Measurements from ENCODE around the gene MGAT4A. TPM values are rescaled to one million over a fixed set of nuclear protein-coding genes. Genes with fewer than 3 reads are reported as not detected.

MGAT4A gene
- total and polyA plus RNA-seq, 7 donors = 9.5 to 28.2 (median 21.6) TPM

DNA sequence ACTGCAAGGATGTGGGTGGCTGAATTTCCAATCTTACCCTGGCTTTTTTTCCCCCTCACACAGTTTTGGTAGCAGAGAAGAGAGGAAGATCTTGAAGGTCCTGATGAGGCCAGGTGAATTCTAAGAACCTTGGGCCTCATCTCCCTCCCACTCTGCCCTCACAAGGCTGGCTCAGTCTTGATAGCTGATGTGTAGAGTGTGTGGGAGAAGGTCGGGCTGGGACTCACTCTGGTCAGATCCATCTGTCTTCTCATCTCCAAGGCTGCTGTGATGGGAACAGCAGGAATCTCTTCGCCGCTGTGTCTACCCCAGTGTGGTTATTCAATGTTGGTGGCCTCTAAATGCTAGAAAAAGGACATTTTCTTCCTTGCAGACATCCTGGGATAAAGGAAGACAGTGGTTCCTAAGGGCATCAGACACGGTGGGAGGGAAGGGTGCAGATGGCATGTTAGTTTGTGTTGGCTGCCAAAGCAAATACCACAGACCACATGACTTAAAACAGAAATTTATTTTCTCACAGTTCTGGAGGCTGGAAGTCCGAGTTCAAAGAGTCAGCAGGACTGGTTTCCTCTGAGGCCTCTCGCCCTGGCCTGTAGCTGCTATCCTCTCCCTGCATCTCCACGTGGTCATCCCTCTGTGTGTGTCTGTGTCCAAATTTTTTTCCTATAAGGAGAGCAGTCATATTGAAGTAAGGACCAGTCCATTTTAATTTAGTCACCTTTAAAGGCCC lies 37.6 kb upstream of the MGAT4A start:
- Histone ChIP-seq H3K4me1 (peaks cover 0 to 10% (median 5%) of the 10 kb centered on the region in 4 donors), H3K27me3 (no peaks in the 10 kb centered on the region), H3K9me3 (no peaks in the 10 kb centered on the region), H3K36me3 (no peaks in the 10 kb centered on the region), H3K4me3 (no peak overlapping the region), H3K27ac (no peak overlapping the region)
- no peak for DNase-seq
- TF ChIP-seq POLR2A (IDR thresholded peaks at IDR 0.05) (no peak), POLR2AphosphoS5 (IDR thresholded peaks at IDR 0.05) (no peak), EP300 (IDR thresholded peaks at IDR 0.05) (no peak), CTCF (IDR thresholded peaks at IDR 0.05) (no peak)
- intact Hi-C loops (cut with DNase I) = no loop called here
- WGBS, 2 donors = 47 to 51% methylated on average over 7 of the region's 7 CpGs

DNA sequence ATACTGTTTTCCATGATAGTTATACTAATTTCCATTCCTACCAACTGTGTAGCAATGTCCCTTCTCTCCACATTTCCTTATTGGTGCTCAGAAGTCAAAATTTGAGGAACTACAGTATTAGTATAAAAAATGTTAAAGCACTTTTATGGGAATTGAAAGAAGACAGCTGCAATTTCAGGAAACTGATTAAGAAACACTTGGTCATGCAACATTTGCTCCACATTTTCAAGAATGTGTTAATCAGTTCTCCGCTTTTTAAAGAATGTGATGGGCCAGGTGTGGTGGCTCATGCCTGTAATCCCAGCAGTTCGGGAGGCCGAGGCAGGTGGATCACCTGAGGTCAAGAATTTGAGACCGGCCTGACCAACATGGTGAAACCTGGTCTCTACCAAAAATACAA lies 33.6 kb upstream of the MGAT4A start:
- no peak overlapping the region for H3K4me3 ChIP-seq
- intact Hi-C loops (cut with DNase I) = no loop called here
- H3K9me3 ChIP-seq = no peaks in the 10 kb centered on the region
- H3K4me1 ChIP-seq = peaks cover 0 to 4% (median 0%) of the 10 kb centered on the region in 4 donors
- H3K27ac ChIP-seq = peak overlapping the region in 1 of 4 donors; percentile 10
- WGBS, 2 donors = 75 to 93% methylated on average over 4 of the region's 4 CpGs
- no peaks in the 10 kb centered on the region for H3K36me3 ChIP-seq
- no peak for TF ChIP-seq EP300 (IDR thresholded peaks at IDR 0.05)
- TF ChIP-seq POLR2A (IDR thresholded peaks at IDR 0.05) = no peak
- no peak for TF ChIP-seq CTCF (IDR thresholded peaks at IDR 0.05)
- TF ChIP-seq POLR2AphosphoS5 (IDR thresholded peaks at IDR 0.05) = no peak
- no peaks in the 10 kb centered on the region for H3K27me3 ChIP-seq
- DNase-seq = no peak

- no peak overlapping the region for H3K27ac ChIP-seq
- intact Hi-C loops (cut with DNase I) = no loop called here
- H3K9me3 ChIP-seq = no peaks in the 10 kb centered on the region
- H3K27me3 ChIP-seq = no peaks in the 10 kb centered on the region
- H3K36me3 ChIP-seq = no peaks in the 10 kb centered on the region
- 39 to 54% methylated on average over 6 of the region's 6 CpGs for WGBS, 2 donors
- H3K4me3 ChIP-seq = no peak overlapping the region
- H3K4me1 ChIP-seq = no peaks in the 10 kb centered on the region
- TF ChIP-seq POLR2AphosphoS5 (IDR thresholded peaks at IDR 0.05) (no peak), POLR2A (IDR thresholded peaks at IDR 0.05) (no peak), CTCF (IDR thresholded peaks at IDR 0.05) (no peak), EP300 (IDR thresholded peaks at IDR 0.05) (no peak)
- no peak for DNase-seq
These were observed 32.4 kb upstream of the MGAT4A start for GRCh38 chr2:98763209-98763951.

DNA sequence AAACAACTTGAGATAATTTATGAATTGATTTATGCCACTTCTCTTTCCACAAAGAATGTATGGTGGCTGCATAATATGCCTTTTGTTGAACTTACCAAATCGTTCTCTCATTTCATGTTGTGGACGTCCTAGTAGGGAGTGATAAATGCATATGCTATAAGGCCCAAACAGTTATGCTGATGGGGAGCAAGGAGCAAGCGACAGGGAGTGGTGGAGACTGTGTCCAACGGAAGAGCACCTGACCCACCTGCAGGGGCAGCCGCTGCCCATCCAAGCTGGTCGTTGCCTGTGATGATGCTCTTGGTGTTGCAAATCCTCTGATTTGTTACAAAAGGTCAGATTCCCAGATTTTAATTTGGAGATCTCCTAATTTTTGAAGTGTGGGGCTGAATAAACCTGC lies 31.0 kb upstream of the MGAT4A start:
- intact Hi-C loops (cut with DNase I) = no loop called here
- WGBS, 2 donors = 84 to 90% methylated on average over 6 of the region's 6 CpGs
- Histone ChIP-seq H3K36me3 (no peaks in the 10 kb centered on the region), H3K27me3 (no peaks in the 10 kb centered on the region), H3K4me1 (peaks cover 0 to 10% (median 9%) of the 10 kb centered on the region in 4 donors), H3K9me3 (no peaks in the 10 kb centered on the region), H3K27ac (peak overlapping the region in 1 of 4 donors; percentile 9), H3K4me3 (no peak overlapping the region)
- TF ChIP-seq POLR2AphosphoS5 (IDR thresholded peaks at IDR 0.05) (no peak), POLR2A (IDR thresholded peaks at IDR 0.05) (no peak), EP300 (IDR thresholded peaks at IDR 0.05) (no peak), CTCF (IDR thresholded peaks at IDR 0.05) (no peak)
- DNase-seq = no peak

All from sigmoid colon (tissue), 7 donors.